GM12864 (cell line): ENCODE results near the gene CASZ1.

Experiments
- DNase-seq: peaks from one replicate; pipeline ENCODE4 v3.0.0-alpha.2; 2011; ENCODE audit warnings: low read depth
- H3K4me3 ChIP-seq: 2 replicates; pipeline ENCODE4 v1.5.1; 2011; ENCODE audit warnings: mild to moderate bottlenecking, low read depth, low read length, control low read depth
- TF ChIP-seq, protein P1 (sequence below): IDR thresholded peaks from 2 replicates; pipeline ENCODE4 v1.5.1; 2011; ENCODE audit warnings: low read depth, mild to moderate bottlenecking, moderate library complexity, low read length, control low read depth, inconsistent platforms; ENCODE audit errors: missing control alignments

The CASZ1 gene

DNA sequence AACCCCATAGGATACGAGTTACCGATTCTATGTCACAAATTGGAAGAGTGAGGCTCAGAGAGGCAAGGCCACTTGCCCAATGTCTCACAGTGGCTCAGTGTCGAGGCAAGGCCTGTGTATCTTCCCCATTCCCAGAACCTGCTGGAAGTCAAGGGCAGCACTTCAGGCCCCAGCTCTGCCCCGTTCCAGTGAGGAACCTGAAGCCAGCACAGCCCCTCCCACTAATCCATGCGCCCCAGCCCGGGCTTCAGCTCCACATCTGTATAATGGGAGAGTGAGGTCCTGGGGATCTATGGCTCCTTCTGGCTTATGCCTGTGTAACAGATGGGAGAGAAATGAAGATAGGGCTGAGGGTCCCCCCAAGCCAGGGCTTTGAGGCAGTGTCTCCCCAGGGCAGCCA lies 56.3 kb downstream of the CASZ1 start:
- H3K4me3 ChIP-seq = no peak overlapping the region
- TF ChIP-seq, protein P1, sequence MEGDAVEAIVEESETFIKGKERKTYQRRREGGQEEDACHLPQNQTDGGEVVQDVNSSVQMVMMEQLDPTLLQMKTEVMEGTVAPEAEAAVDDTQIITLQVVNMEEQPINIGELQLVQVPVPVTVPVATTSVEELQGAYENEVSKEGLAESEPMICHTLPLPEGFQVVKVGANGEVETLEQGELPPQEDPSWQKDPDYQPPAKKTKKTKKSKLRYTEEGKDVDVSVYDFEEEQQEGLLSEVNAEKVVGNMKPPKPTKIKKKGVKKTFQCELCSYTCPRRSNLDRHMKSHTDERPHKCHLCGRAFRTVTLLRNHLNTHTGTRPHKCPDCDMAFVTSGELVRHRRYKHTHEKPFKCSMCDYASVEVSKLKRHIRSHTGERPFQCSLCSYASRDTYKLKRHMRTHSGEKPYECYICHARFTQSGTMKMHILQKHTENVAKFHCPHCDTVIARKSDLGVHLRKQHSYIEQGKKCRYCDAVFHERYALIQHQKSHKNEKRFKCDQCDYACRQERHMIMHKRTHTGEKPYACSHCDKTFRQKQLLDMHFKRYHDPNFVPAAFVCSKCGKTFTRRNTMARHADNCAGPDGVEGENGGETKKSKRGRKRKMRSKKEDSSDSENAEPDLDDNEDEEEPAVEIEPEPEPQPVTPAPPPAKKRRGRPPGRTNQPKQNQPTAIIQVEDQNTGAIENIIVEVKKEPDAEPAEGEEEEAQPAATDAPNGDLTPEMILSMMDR = no peak
- DNase-seq = no peak

DNA sequence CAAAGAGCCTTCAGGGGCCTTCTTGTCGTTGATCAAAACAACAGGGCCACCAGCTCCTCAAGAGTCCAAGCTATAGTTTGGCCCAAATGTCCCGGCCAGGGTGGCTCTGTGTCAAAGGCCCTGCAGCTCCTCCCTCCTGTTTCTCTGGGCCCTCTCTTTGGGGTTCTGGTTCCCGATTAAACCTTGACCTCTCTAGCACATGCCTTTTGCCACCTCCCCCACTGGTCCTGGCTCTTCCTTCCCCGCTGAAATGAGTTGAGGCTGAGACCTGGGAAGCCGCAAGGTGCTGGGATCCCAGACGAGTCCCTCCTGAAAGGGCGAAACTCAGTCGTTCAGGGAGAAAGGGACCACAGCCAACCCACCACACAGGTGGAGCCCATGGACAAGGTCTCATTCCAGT lies 56.9 kb downstream of the CASZ1 start:
- H3K4me3 ChIP-seq = no peak overlapping the region
- TF ChIP-seq, protein P1 = no peak
- DNase-seq = no peak

DNA sequence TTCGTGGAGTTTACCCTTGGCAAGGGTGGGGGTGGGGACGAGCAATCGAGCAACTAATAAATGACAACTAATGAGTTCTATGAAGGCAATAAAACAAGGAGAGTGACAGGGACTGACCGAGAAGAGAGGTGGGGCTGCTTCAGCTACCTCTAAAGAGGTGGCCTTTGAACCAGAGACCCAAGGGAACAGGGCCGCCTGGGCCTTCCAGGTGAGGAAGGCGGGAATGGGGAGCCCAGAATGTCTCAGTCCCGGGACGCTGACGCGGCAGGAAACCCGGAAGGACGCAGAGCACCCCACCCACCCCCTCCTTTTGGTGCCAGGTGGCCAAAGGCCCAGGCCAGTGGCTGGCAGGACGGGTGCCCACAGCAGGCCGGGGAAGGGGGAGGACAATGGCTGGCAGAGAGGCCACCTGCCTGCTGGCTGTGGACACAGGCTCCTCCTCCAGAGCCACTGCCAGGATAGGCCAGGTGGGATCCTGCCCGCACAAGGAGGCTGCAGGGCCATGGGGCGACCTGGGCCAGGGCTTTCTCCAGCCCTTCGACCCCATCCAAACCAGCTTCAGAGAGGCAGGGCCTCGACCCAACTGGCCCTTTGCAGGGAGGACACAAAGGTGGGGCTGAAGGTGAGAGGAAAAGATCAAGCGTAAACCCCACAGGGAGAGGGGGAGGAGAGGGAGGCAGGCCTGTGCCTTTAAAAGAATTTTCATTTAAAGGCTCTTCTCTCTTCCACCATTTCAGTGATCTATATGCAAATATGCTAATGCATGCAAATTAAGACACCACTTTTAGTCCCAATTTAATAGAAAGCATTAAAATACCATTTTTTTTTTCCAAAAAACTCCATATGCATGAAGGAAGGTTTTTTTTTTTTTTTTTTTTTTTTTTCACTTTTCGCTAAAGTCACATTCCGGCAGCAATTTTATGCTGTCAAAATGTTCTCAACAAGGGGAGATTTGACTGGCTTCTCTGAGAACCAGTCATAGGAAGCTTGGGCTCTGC lies 58.1 kb downstream of the CASZ1 start:
- no peak overlapping the region for H3K4me3 ChIP-seq
- no peak for DNase-seq
- TF ChIP-seq, protein P1 = no peak

DNA sequence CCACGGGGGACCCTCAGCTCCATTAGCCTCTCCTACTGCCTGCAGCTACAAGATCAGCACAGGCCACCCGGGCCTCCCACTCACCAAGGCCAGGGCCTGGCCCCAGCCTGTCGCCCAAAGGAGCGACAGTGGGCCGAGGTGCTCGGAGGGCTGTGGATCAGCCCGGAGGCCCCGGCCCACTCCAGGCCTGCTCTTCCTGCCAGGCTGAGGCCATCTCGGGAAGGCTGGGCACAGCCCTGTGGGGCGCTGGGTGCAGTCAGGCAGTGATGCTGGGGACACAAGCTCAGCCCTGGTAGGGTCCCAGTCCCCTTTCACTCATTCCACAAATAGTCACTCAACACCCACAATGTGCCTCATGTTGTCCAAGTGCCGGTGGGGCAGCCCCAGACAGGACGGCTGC lies 58.8 kb downstream of the CASZ1 start:
- no peak overlapping the region for H3K4me3 ChIP-seq
- DNase-seq = no peak
- TF ChIP-seq, protein P1 = no peak

DNA sequence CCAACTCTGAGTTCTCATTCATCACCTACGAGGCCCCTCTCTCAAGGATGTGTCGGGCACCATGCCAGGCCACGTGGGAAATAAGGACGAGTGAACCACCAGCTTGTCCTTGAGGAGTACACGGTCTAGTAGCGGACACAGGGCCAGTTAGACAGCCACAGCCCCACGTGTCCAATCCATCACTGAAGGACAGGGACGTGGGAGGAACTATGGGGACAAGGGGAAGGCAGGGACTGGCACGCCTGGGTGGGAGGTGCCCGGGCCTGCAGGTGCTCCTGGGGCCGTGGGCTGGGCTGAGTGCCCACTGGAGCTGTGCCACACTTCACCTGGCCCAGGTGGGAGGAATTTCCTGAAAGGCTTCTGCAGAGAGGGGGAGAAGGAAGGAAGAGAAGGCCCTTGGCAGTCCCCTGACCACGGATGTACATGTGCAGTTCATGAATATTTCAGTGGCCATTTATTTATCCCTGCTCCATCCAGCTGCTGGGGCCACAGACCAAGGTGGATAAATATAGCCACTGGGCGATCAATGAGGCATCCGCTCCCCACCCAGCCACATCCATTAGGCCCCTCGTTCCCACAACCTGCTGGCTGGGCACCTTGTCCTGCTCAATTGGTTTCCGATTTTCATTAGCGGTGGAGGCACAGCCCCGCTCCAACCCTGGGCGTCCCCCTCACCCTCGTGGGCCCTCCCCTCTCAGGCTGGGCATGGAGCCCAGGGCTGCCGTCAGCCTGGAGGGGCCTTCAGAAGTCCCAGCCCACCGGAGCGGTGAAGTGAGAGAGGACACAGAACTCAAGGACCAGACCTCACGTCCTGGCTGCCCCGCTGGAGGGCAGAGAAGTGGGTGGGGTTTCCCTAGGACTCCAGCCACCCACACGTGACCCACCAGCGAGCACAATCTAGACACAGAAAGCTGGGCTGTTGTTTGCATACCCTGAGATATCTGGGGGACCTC lies 59.5 kb downstream of the CASZ1 start:
- H3K4me3 ChIP-seq = no peak overlapping the region
- no peak for DNase-seq

DNA sequence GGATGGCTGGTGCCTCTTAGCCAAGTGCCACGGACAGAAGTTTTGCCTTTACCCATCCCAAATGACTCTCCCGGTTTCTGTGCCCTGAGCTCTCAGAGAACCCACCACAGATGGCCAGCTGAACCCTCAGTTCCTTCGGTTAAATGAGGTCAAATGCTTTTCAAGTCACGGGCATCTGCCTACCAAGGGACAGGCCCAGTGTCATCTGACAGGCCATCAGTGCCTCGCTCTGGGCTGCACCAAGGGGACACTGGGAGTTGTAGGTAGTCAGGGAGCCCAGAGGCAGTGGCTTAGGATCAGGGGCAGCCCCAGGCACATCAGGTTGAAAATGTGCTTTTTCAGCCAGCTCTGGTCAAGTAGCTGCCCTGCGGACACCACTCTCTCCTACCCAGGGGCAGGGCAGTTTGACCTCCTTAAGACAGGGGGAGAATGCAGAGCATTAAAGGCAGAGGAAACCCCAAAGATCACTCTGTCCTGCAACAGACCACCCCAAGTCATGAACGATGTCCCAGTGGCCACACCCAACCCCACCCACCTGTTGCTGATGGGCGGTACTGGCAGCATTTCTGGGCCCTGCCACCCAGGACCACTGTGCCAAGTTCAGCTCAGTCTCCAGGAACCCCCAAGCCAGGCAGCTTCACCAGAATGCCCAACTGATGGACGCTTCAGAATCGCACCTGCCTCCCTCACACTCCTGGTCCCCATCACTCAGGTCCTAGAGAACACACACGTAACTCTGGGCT lies 60.7 kb downstream of the CASZ1 start:
- TF ChIP-seq, protein P1 = no peak
- no peak overlapping the region for H3K4me3 ChIP-seq
- no peak for DNase-seq

More for the DNA sequence above, 59.5 kb downstream of the CASZ1 start:
- TF ChIP-seq, protein P1 = no peak
